Measurements from ENCODE around the gene ZNF335.
"Not testable (repeated sequence)": the region's sequence is repeated elsewhere in the genome, so short reads cannot be mapped to it uniquely, and the experiment has no call there.

The ZNF335 gene

GRCh38 chr20:45901332-45901731, 70.7 kb downstream of the ZNF335 start:
- H3K27ac ChIP-seq (ENCODE audit: low read length); H3K4me1 ChIP-seq (ENCODE audit: control insufficient read depth in 1 of 2, insufficient read depth in 2 of 2, low read length in 2 of 2); H3K27me3 ChIP-seq (ENCODE audit: low read depth, low read length); H3K4me3 ChIP-seq (ENCODE audit: low read depth in 1 of 2, low read length in 2 of 2); H3K9me3 ChIP-seq (ENCODE audit: control insufficient read depth in 1 of 2, low read length in 2 of 2): not testable (repeated sequence)
- peaks cover 28 to 55% of the 10 kb centered on the region in 2 donors for H3K36me3 ChIP-seq (ENCODE audit: control insufficient read depth in 1 of 2, insufficient read depth in 2 of 2, low read length in 2 of 2)

DNA sequence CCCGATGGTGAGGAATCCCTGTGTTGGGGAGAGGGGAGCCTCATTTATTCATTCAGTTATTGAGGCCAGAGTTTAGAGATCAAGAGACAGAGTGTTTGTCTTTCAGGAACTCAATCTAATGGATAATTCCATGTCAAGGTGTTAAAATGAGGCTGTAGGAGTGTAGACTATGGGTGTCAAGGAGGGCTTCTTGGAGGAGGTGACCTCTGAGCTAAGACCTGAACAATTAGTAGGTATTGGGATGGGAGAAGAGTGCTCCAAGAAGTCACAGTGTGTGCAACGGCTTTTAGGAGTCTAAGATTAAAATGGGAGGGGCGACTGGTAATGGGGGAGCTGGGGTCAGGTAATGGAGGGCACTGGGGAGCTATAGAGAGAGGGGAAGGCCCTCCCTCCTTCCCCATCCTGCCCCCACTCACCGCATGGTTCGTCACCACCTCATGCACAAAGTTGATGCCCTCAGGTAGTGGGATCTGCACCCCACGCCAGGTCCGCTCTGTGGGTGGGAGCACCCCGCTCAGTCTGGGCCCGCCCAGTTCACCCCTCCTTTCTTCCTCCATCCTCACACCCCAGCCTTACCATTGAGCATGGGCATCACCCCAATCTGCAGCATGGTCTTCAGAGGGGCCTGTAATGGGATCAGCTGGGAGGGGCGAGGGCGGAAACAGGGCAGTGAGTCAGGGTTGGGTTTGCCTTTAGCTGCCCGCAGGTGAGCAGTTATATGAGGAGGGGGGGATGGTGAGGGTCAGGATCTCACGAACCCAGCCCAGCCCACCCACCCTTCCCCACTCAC, 72.8 kb downstream of the ZNF335 start:
- Histone ChIP-seq H3K27ac (ENCODE audit: low read length) (no peak overlapping the region), H3K36me3 (ENCODE audit: control insufficient read depth in 1 of 2, insufficient read depth in 2 of 2, low read length in 2 of 2) (peaks cover 24 to 55% of the 10 kb centered on the region in 2 donors), H3K4me3 (ENCODE audit: low read depth in 1 of 2, low read length in 2 of 2) (no peak overlapping the region), H3K4me1 (ENCODE audit: control insufficient read depth in 1 of 2, insufficient read depth in 2 of 2, low read length in 2 of 2) (no peaks in the 10 kb centered on the region), H3K27me3 (ENCODE audit: low read depth, low read length) (no peaks in the 10 kb centered on the region), H3K9me3 (ENCODE audit: control insufficient read depth in 1 of 2, low read length in 2 of 2) (no peaks in the 10 kb centered on the region)
